Stimulated activated CD8-positive, alpha-beta memory T cell treated with anti-CD3 and anti-CD28 coated beads, Interleukin-15, amount 100 ng/mL, for 48 hours (primary cell): ENCODE results near the gene PFKP.
A peak's percentile ranks its signal among the peaks of the same experiment; 100 is the strongest.
"Not testable (repeated sequence)": the region's sequence is repeated elsewhere in the genome, so short reads cannot be mapped to it uniquely, and the experiment has no call there.

ENCODE experiments used
- DNase-seq, 2 donors: peaks; one replicate each; pipeline ENCODE4 v3.0.0-alpha.2; 2020; ENCODE audit warnings: low read depth in 2 of 2

The PFKP gene

DNA sequence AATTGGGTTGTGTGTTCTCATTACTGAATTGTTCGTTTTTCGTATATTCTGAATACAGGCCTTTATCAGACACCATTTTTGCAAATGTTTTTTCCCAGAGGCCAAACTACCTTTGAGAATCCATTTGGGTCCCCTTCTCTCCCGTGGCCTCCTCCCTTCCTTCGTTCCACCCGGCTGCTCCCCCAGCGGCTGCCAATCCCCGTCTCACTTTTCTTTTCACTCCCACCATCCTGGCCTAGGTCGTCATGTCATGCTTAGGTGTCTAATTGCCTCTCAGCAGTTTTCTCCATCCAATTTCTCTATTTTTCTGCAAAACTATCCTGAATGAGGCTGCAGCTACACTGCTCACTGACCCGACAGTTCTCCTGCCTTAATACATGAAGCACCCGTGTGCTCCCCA lies 87.3 kb downstream of the PFKP start:
- no peak for DNase-seq

DNA sequence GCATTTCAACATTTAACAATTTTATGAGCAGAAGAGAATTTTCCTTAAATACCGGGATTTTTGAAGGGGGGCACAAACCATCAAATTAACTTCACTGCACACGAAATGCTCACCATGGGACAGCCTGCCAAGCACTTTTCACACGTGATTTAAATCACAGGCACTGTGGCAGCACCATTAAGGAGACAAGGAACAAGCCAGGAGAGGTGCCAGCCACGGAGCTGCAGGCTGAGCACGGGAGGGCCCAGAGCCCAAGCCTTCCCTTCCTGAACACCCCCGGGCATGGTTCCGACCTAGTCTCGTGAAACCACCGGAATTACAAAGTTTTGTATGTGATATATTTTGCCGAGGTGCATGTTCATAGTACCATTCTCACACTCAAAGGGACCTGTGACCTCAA lies 91.8 kb downstream of the PFKP start:
- DNase-seq, result no peak

DNA sequence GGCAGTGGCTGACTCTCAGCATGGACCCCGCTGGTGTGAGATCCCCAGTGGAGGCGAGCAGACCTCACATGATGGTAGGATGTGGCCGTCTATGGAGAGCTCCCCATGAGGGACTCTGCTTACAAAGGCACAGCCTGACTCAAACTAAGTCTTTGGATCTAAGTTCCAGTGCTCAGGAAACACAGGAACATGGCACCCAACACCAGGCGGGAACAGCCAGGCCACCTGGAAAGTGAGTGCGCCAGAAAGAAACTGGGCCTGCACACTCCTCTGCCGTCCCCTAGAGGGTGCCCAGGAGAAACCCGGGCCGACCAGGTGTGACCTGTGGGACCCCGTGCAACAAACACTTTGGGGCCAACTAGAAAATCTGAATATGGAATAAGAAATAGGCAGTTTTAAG lies 95.2 kb downstream of the PFKP start:
- no peak for DNase-seq

DNA sequence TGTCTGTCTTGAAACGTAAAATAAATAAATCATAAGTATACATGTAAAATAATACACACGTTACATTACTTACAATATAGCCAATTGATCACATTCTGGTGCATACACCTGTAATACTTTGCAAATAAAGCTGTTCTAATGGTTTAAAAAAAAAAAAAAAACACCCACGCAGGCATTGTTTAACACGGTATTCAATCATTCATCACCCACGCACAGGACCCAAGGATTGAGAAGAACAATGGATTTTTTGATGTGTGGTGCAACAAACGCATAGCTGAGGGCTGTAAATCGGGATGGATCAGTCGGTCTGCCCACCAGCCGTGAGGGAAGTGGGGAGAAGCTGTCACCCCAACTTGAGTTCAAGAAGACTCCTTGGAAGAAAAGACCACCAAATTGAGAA lies 96.5 kb downstream of the PFKP start:
- no peak for DNase-seq

DNA sequence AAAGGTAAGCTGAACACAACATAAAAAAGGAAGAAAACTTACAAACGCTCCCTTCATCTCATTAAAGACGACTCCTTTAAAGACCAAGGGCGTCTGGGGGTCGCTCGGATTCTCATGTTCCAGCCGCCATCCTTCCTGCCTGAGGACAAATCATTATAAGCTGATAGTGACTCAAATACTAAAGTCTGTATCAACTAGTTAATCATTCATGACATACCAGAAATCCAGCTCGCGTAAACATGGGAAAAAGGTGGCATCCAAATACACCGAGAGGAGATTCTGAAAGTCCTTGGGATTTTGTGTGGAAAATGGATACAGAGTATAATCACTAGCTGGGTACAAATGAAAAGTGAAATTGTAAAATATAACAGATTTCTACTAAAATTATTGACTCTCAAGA lies 97.8 kb downstream of the PFKP start:
- no peak for DNase-seq

DNA sequence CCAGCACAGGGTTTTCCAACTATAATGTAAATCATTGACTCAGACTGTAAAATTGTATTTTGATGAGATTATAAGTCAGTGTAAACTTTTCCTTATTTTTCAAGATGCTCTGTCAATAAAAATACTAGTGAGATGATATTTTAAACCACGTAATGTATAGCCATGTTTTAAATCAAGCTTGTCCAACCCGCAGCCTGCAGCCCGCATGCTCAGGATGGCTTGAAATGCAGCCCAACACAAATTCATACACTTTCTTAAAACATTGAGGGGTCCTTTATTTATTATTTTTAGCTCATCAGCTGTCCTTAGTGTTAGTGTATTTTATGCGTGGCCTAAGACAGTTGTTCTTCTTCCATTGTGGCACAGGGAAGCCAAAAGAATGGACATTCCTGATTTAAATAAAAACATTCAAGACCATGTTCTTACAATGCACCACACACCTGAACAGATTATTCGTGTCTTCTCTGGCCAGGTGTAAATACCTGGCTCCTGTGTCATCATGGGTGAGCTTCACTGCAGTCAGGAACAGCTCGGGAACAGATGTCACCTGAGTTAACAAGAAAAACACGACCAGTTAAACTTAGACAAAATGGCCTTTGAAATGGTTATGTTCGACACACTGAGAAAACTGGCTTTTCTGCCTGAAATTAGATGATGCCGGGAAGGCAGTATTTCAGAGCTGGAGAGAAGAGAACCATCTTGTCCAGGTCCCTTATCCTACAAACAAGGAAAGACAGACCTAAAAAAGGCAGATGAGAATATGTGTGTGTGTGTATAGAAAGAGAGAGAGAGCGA lies 99.3 kb downstream of the PFKP start:
- DNase-seq, result no peak

DNA sequence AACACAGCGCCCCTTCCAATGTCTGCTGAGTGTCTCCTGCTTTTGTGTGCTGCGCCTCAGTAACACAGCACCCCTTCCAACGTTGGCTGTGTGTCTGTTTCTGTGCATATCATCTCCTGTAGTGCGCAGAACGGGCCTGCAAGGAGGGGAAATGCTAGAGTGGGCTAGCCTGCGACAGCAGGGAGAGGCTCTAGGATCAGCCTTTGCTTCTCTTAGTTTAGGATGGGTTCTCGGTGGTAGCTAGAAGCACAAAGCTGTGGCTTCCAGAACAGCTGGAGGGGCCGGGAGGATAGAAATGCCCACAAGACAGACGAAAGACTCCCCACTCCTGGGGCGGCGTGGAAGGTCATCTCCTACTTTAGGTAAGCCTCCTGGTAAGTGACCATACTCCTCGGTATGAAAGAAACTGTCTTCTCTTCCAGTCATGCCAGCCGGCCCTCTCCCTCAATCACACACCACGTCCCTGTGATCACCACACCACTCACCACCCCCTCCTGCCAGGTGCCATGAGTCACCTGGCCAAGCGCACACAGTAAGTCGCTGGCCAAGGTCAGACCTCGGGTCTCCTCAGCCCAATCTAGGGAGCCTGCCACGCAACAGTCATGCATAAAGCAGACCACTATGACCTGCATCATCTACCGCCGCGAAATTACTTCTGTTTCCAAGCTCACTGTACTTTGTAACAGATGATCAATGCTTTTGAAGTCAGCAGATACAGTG lies 100.4 kb downstream of the PFKP start:
- no peak for DNase-seq

DNA sequence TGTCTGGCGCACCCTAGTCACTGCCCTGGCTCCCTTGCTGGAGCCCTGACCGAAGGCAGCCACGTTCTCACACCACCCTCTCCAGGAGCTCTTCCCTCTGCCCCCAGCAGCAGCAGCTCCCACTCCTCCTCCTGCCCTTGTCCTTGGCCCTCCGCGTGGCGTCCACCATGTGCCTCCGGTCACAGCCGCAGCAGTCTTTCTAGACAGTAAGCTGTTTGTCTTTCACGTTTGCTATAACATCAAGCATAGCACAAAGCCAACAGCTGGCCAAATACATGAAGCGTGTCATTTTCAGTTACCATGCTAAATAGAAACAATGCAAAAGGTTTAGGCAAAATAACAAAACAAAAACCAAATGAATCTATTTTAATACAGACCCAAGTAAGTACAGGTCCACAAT lies 101.9 kb downstream of the PFKP start:
- DNase-seq, result no peak

DNA sequence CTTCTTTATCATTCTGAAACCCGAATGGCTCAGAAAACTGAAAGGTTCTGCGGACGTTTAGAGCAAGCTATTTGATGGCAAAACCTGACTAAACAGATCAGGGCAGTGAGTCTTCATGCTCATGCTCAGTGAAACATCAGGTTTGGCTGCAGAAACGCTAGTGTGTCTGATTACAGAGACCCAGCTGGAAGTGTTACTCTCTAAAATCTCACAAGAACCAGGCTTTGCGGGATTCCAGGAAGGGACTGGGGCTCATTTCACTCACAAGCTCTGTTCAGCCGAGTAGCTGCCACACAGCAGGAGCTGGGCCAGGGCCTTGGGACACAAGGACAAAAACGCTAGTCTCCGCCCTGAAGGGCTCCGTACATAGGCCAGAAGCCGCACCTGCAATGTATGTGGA lies 102.3 kb downstream of the PFKP start:
- DNase-seq, result no peak

DNA sequence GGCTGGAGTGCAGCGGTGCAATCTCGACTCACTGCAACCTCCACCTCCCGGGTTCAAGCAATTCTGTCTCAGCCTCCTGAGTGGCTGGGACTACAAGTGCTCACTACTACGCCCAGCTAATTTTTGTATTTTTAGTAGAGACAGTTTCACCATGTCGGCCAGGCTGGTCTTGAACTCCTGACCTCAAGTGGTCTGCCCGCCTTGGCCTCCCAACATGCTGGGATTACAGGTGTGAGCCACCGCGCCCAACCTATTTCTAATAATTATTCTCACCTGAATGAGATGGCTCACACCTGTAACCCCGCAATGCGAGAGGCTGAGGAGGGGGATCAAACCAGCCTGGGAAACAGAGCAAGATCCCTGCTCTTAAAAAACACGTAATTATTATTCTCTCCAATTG lies 104.1 kb downstream of the PFKP start:
- DNase-seq, result not testable (repeated sequence)

DNA sequence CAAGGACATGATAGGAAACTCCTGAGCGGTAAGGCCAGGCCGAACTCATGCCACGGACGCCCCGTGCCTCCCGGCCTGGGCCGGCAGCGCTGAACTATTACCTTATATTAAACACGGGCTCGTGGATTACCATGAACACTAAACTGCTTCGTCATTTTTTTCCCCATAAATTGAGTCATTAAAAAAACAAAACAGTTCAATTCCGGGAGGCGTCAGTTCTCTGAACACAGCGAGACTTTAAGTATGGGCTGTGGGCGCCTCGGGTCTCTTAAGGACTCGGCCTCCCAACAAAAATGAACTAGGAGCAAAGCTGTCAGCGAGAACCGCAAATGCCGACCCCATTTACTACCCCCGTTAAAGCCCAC lies 104.7 kb downstream of the PFKP start:
- DNase-seq, result peak in 1 of 2 donors; percentile 24

DNA sequence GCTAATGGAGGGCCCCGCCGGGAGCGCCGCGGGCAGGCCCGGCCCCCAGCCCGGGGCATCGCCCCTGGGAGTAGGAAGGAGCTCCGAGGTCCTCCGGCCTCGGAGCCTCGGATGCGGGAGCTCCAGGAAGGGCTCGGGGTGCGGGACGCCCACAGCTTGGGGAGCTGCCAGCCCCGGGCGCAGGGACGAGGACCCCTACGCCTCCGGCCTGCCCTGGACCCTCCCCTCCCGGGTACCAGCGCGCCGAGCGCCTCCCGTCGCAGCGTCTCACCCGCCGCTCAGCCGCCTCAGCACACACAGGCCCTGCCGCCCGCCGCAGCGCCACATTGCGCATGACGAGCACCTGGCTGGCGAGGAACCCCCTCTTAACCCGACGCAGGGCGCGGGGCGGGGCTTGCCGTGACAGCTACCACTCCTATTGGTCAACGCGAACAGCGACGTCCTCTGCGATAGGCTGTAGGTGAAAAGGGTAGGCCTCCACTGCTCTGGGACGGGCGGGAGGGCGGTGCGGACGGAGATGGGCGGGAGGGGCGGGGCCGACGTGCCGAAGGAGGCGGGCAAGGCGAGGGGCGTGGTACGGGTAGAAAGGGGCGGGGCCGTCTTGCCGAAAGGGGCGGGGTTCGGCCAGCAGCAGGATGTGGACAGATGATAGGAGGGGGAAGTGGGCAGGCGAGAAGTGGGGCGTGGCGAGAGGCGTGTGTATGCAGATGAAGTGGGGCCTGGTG lies 105.3 kb downstream of the PFKP start, which contains the start of gene PITRM1:
PITRM1 (minus strand) TSS at position 337 of the 725 bp plus-strand sequence; CDS start at position 327, 10 bp downstream.
- DNase-seq, result peak; percentile 99

DNA sequence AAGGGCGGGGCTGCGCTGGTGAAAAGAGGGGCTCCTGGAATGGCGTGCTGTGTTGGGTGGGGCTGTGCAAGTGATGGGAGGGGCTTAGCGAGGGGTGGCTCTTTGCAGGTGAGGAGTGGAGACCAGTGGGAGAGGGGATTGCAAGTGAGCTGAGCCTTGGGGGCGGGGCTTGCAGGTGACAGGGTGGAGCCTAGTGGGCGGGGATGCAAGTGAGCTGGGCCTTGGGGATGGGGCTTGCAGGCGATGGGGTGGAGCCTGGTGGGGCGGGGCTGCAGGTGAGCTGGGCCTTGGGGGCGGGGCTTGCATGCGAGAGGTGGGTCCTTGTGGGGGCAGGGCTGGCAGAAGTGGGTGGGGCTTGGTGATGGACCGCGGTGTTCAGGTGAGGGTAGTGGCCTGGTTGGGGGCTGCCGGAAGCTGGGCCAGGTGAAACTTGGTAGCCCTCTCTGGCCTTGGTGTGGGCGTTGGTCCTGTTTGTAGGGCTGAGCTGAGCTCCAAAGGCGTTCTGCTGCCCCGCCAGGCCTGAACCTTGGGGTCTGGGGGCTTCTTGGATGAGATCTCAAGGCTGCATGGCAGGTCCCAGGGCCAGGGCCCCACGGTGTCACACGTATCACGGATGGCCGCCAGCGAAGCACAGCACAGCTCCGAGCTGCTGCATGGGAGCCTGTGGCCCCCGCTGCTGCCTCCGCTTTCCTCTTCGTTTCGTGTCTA lies 106.0 kb downstream of the PFKP start:
- peak in 1 of 2 donors; percentile 56 for DNase-seq

DNA sequence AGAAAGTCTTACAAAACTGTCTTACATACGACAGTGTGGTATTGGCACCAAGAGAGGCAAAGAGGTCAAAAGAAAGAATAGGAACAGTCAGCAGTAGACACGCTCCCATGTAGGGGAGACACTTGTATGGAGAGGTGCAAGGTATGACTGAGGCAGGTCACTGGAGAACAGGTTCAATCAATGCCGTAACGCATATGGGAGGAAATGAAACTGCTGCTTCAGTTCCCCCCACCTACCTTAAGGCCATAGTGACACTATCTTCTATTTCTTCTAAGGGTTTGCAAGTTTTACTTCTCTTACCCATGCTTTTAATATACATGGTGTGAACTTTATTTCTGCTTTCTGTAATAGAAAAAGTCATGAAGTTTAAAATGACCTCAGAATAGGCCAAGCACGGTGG lies 110.7 kb downstream of the PFKP start:
- no peak for DNase-seq

DNA sequence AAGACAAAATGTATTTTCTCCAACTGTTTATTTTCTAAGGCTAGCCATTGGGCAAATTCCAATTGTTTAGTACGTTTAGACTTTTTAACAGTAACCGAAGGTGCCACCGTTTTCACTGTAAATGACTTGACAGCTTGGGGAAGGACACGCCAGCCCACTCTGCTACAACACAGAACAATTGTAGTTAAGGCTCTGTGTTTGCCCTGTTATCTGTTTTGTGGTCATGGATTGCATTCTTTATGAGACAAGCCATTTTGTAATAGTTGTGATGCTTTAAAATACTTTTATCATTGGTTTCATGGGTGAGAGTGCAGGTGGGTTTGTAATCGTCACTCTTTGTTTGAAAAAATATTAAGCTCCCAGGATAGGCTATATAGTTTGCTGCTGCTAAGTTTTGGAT lies 111.8 kb downstream of the PFKP start:
- no peak for DNase-seq

DNA sequence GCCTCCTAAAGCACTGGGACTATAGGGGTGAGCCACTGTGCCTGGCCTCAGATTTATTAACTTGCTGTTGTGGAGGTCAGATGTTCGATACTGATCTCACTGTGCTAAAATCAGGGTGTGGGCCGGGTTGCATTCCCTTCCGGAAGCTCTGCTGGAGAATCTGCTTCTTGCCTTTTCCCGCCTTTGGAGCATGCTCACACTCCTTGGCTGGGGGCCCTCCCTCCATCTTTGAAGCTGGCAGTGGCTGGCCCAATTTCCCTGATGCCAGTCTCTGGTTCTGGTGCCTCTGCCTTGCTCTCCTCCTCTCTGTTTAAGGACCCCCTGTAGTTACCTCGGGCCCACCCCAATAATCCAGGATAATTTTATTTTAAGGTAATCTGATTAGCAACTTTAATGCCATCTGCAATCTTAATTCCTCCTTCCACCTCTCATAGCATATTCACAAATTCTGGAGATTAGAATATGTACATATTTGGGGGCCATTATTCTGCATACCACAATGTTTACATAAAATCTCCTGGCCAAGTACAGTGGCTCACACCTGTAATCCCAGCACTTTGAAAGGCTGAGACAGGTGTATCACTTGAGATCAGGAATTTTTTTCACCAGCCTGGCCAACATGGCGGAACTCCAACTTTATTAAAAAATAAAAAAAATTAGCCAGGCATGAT lies 113.1 kb downstream of the PFKP start:
- no peak for DNase-seq

DNA sequence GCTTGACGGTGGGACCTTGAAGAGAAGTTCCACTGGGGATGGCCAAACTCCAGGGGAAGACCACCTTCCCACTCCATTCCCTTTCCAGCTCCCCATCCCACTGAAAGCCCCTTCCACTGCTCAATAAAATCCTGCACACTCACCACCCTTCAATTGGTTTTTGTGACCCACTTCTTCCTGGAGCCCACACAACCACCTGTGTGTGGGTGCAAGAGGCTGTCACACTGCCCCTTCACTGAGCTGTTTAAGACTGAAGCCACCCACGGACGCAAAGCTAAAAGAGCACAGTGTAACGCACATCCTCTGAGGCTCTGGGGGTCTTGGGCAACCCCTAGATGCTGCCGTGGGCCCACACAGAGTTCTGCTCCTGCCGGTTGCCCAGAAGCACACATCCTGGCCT lies 118.0 kb downstream of the PFKP start:
- DNase-seq, result no peak

DNA sequence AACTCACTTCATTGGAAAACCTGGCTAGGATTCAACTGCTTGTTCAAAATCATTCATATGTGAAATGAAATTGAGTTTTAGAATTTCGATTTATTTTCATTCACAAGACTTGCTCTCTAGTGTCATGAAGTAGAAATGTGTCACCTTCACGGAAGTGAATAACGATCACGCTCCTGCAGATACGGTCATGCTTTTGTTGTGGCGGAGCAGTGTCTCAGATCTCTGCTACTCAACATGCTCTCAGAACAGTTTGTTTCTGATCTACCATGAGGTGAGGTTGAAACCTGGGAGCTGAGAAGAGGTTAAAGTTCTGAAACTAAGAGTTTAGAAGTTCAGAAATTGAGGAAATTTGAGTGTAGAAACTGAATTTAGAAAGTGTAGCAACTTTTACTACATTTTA lies 119.0 kb downstream of the PFKP start:
- peak; percentile 32 to 48 for DNase-seq
